Testis (tissue), 2 donors: ENCODE results near the gene ACSM6.

Experiments
- CTCF ChIP-seq, 3 experiments: fragments of 450-650 bp in 2 of 3; fragments of 200-600 bp in 1 of 3; sonication (generic) in 1 of 3; IDR thresholded peaks; one replicate each; pipeline ENCODE4 v1.5.1; 2016 to 2019; ENCODE audit warnings: antibody characterized with exemption in 3 of 3, mild to moderate bottlenecking in 2 of 3, moderate library complexity in 1 of 3
- POLR2A ChIP-seq: fragments of 450-650 bp; IDR thresholded peaks from one replicate; pipeline ENCODE4 v1.6.1; 2017; ENCODE audit warnings: antibody characterized with exemption, mild to moderate bottlenecking, moderate library complexity

GRCh38 chr10:95237376-95238170 lies 43.5 kb downstream of the ACSM6 start:
- TF ChIP-seq CTCF (IDR thresholded peaks at IDR 0.05): no peak
- no peak for TF ChIP-seq POLR2A
